GDM1 (cell line): ENCODE data around the gene TAF1B.

Source experiments
- DNase-seq: peaks from one replicate; lab custom pipeline; 2025; lab: John Stamatoyannopoulos, UW

TAF1B gene

DNA sequence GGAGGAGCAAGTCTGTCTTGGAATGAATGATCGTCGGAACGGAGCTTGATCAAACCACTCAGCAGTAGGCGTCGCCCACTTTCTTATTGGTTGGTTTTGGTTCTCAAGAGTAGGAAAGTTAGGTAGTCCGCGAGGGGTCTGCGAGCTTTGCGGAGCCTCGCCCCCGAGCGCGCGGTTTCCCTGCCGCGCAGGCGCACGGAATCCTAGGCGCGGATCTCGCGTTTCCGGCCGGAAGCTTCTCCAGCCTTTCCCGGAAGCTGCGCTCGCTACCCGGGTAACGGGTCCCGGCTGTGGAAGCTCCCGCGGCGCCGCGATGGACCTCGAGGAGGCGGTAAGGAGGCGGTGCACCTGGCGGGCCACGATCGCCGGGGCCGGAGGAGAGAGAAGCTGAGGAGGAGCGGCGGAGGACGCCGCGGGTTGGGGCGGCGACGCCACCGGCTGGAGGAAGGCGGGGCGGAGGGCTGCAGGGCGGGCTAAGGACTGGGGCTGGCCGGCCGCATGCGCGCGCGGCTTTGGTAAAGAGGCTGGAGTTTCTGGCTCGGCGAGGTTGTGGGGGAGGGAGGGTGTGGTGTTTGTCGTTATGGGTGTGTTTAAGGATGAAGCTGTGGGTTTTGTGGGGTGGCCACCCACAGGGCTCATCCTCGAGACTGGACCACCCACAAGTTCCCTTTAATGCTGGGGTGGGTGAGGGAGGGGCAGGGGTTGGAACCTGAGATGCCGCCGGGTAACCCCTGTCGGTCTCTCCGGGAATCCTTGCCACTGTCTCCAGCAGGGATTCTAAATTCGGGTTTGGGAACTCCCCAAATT lies at the start of gene TAF1B:
Gene TAF1B, plus strand, starts transcription at position 246 of the 807 bp plus-strand sequence. Its CDS starts 68 bp downstream, at position 314.
- peak; percentile 95 for DNase-seq

GRCh38 chr2:9793918-9794717 lies 49.2 kb upstream of the TAF1B start:
- no peak for DNase-seq

- DNase-seq: no peak
Measured at GRCh38 chr2:9795071-9795470, 48.2 kb upstream of the TAF1B start.

GRCh38 chr2:9796056-9797010 lies 46.9 kb upstream of the TAF1B start:
- DNase-seq: no peak

GRCh38 chr2:9797086-9797485 lies 46.2 kb upstream of the TAF1B start:
- no peak for DNase-seq

DNA sequence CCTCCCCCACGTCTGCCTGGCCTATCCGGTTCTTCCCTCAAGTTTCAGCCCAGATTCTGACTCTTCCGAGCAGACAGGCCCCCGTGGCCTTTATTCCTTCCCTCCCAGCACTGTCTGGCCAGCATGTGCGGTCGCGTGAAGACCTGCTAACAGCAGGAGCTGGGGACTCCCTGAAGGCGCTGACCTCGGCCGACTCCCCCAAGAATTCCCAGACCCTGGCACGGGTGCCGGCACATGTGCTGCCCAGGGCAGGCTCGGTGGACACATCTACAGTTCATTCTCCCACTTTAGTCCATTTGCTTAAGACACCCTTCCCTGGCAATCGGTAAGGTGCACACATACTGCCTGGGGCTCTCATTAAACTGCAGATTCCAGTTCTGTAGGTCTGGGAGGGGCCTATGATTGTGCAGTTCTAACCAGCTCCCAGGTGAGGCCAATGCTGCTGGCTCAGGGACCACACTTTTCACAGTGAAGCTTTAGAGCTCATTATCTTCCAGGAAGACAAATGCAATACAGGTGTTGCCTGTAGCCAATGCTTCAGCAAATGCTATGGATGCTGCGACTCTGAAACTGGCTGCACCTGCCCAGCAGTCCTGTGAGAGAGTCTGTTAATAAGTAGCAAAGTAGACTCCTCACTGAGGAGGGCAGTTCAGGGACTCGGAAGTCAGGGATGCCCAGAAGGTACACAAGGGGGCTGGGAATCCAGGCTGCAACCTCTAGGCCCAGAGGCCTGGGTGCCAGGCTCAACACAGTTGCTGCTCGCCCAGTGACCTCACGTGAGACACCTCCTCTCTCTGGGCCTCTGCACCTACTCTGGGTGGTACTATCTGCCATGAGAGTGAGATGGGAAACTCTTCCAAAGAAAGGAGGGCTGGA lies 45.4 kb upstream of the TAF1B start:
- DNase-seq: no peak

GRCh38 chr2:9799011-9799596 lies 44.2 kb upstream of the TAF1B start:
- DNase-seq: peak; percentile 13

DNA sequence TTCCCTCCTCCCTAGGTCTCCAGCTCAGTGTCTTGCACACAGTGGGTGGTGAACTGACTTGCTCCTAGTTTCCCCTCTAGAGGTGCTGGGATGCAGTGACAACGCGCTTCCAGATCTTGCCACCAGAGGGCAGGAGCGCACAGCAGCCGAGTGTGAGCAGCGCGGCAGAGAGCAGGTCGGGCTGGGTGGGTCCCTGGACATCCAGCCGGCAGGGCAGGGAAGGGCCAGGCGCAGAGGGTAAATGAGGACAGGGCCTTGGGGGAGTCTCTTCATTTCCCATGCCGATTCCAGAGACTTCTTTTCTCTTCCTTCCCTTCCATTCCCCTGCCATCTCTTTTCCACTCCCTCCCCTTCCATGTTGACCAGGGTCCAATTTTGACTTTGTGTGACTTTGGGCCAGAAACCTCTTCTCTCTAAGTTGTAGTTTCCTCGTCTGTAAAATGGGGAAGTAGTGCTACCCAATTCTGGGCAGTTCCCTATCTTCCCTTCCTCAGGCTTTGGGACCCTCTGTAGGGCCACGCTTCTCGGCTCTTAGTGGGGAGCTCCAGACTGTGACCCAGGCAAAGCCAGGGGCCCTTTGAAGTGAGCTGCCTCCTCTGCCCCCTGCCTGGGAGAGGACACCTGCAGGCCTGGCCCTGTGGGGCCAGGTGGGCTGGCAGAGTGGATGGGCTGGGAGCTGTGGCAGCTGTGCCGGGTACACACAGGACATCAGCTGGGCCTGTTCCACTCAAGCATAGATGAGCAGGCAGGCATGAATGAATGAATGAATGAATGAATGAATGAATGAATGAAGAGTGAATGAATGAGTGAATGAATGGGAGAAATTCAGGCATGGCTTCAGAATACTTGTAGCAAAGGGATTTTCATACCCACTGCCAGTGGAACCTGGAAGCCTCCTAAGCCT lies 43.3 kb upstream of the TAF1B start:
- DNase-seq: peak; percentile 71

DNA sequence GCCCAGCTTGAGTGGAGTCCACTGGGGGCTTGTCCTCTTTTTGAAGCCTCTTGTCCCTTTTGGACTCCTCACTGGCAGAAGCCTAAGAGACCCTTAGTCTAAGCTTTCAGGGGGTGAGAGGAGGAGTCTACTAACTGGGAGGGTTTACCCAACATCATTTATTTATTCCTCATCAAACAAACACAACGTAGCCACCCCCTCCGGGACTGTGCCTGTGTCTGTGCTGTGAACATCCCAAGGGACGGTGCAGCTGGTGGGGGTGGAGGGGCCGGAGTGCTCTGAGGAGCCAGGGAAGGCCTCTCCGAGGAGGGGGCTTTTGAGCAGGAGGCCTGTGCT lies 42.7 kb upstream of the TAF1B start:
- DNase-seq: no peak

GRCh38 chr2:9800975-9801726 lies 42.1 kb upstream of the TAF1B start:
- DNase-seq: no peak

- no peak for DNase-seq
Measured at GRCh38 chr2:9802576-9802993, 40.7 kb upstream of the TAF1B start.

DNA sequence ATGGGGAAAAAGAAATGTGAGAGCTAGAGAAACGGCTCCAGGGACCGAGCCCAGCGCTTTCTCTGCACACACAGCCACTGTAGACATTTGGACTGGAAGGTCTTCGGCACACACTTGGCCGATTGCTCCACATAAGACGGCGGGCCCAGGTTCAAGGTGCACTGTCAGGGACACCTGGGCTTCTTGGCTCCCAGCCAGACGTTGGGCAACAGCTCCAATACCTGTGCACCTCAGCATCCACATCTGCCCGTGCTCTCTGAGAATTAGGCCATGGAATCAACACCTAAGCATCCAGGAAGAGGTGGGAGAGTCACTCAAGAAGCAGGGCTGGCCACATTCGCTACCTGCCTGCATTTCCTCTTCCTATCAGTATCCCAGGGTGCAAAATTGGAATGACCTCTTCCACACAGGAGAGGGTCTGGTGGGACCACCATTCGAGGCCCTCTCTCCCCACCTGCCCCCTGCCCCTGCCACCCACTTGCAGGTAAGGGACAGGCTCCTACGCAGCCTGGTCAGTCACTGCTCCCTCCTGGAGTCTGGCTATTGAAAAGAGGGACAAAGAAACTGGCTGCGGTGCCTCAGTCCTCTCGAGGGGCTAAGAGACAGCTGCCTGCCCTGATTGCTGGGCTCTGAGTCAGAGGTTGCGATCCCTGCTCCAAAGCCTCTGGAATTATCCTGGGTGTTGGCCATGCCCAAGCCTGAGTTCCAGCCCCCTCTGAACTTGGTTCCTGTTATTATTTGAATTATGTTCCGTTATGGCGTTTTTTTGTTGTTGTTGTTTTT lies 40.1 kb upstream of the TAF1B start:
- DNase-seq: no peak

- no peak for DNase-seq
Measured at GRCh38 chr2:9805435-9806297, 37.6 kb upstream of the TAF1B start.

DNA sequence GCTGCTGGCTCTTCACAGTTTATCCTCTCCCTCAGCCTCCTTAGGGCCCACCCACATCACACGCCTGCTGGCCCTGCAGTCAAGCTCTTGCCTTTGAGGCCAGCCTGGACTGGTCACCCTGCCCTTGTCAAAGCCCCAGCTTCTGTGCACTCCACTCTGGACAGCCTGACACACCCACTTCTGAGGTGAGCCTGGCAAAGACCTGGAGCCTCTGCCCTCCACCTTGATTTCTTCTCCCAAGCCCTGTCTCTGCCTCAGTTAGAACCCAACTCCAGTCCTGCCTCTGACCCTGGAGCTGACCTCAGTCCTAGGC lies 37.0 kb upstream of the TAF1B start:
- no peak for DNase-seq

GRCh38 chr2:9806656-9807055 lies 36.6 kb upstream of the TAF1B start:
- DNase-seq: no peak

DNA sequence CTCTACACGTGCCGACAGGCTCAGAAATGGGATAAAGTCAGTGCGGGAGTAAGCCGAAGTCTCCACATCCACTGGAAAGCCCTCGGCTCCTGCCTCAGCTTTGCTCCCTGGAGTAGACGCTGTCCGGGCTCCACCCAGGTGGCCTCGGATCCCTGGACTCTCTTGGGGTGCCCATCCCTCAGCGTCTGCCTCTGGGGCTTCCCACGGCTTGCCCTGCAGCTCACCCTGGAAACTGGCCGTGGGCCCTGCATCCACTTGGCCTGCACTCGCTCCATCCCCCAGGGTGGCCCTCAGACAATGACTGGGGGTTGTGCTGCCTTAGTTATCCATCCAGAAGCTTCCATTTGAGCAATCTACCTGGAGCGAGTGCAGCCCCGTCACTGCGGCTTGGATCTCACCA lies 36.2 kb upstream of the TAF1B start:
- DNase-seq: no peak

DNA sequence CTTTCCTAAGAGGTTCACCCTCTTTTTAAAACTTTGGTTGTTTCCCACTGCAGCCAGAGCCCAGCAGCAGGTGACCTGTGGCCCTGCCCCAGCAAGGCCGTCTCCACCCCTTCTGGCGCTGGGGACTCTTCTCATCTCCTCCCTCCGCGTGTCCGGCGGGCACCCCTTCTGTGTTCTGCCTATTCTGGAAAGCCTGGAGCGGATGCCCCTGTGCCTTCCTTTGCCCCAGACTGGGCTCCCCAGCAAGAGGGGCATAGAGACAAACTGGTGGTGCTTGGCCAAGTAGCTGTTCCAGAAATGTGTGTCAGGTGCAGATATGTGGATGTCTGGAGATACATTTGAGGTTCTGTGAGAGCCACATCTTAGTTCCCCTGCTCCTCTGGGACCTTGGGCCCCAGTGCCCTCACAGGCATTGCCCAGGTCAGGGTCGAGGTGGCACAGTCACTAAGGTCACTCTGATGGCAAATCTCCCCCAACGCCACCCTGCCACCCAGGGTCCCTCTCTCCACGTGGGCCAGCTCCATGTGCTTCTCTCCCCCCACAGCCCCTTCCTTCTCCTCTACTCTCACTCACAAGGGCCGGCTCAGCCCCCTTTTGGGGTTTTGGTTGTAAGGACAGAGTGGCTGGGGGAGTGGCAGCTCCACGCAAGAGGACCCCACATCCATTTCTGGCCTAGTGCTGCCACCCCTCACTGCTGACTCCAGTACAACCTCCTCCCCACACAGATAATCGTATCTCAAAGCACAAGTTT lies 35.5 kb upstream of the TAF1B start:
- DNase-seq: no peak
